Caco-2 (cell line): Measurements from ENCODE around the gene PELI2. TPM values are rescaled to one million over a fixed set of nuclear protein-coding genes. Genes with fewer than 3 reads are reported as not detected.

Experiments used
- BruUV-seq: library from RNA; stranded (reverse); fragments of 400-500 nt; replicated peaks from 2 replicates; lab custom pipeline; 2021; lab: Mats Ljungman, UMichigan
- CTCF ChIA-PET: fragments of 300-600 bp; sonication (Branson Sonifier 250); formaldehyde crosslinking; loops from one replicate; lab custom pipeline; 2022; ENCODE audit warnings: antibody characterized with exemption; lab: Charles Lee
- POLR2A ChIA-PET: fragments of 300-600 bp; sonication (Branson Sonifier 250); formaldehyde crosslinking; loops from one replicate; lab custom pipeline; 2022; ENCODE audit warnings: antibody characterized with exemption; lab: Charles Lee
- DNase-seq, 2 experiments: peaks; one replicate each; pipeline versions ENCODE4 v3.0.0 to v3.0.0-alpha.2; 2020 to 2022
- H3K27me3 ChIP-seq: replicated peaks from 2 replicates; pipeline ENCODE4 v1.6.0; 2011; ENCODE audit warnings: low read length; ENCODE audit not compliant: control insufficient read depth, insufficient read depth
- H3K36me3 ChIP-seq: 2 replicates; pipeline ENCODE4 v1.5.1; 2011; ENCODE audit warnings: low read length; ENCODE audit not compliant: control insufficient read depth, insufficient read depth
- H3K4me1 ChIP-seq: fragments of 250-450 bp; sonication (Bioruptor Pico); 2 replicates; pipeline ENCODE4 v1.5.1; 2020; ENCODE audit warnings: mild to moderate bottlenecking
- H3K4me3 ChIP-seq: 2 replicates; pipeline ENCODE4 v1.5.1; 2011; ENCODE audit warnings: low read depth, mild to moderate bottlenecking, control low read depth, low read length
- H3K9me3 ChIP-seq: fragments of 250-450 bp; sonication (Bioruptor Pico); 2 replicates; pipeline ENCODE4 v1.5.1; 2020; ENCODE audit warnings: mild to moderate bottlenecking, moderate library complexity
- H3K27ac Mint-ChIP-seq: one replicate; pipeline ENCODE4 v1.8.0; 2022; ENCODE audit warnings: mixed read lengths; ENCODE audit not compliant: unreplicated experiment
- H3K27me3 Mint-ChIP-seq: one replicate; pipeline ENCODE4 v1.8.0; 2022; ENCODE audit warnings: mixed read lengths; ENCODE audit not compliant: insufficient read depth, unreplicated experiment
- H3K36me3 Mint-ChIP-seq: one replicate; pipeline ENCODE4 v1.8.0; 2022; ENCODE audit warnings: mild to moderate bottlenecking, mixed read lengths; ENCODE audit not compliant: insufficient read depth, unreplicated experiment
- H3K4me1 Mint-ChIP-seq: one replicate; pipeline ENCODE4 v1.8.0; 2022; ENCODE audit warnings: low read depth, mixed read lengths; ENCODE audit not compliant: unreplicated experiment
- H3K4me3 Mint-ChIP-seq: one replicate; pipeline ENCODE4 v1.8.0; 2022; ENCODE audit warnings: mild to moderate bottlenecking, moderate library complexity, mixed read lengths; ENCODE audit not compliant: unreplicated experiment
- H3K9me3 Mint-ChIP-seq: one replicate; pipeline ENCODE4 v1.8.0; 2022; ENCODE audit warnings: mixed read lengths; ENCODE audit not compliant: unreplicated experiment
- CTCF ChIP-seq, 2 experiments: fragments of 200-600 bp in 1 of 2; IDR thresholded peaks; 1 replicate in 1 of 2; 2 replicates in 1 of 2; pipeline versions ENCODE4 v1.5.1 to v1.8.0; 2011 to 2022; ENCODE audit warnings: antibody characterized with exemption in 1 of 2, control low read depth in 1 of 2, inconsistent platforms in 1 of 2, low read depth in 1 of 2, low read length in 1 of 2, mild to moderate bottlenecking in 1 of 2, moderate library complexity in 1 of 2; ENCODE audit not compliant: insufficient read depth in 1 of 2, severe bottlenecking in 1 of 2, unreplicated experiment in 1 of 2
- intact Hi-C: fragments of 100-400 bp; cut with micrococcal nuclease; formaldehyde crosslinking; loops from one replicate; pipeline ENCODE4 v1.10.0; 2022; ENCODE audit not compliant: unreplicated experiment
- total RNA-seq: library from RNA; stranded (reverse); gene quantifications from 2 replicates; pipeline ENCODE4 v1.2.3, GENCODE V29; 2022

PELI2 gene
- total RNA-seq, 1 experiment from 2014 or later: 8.5 TPM

DNA sequence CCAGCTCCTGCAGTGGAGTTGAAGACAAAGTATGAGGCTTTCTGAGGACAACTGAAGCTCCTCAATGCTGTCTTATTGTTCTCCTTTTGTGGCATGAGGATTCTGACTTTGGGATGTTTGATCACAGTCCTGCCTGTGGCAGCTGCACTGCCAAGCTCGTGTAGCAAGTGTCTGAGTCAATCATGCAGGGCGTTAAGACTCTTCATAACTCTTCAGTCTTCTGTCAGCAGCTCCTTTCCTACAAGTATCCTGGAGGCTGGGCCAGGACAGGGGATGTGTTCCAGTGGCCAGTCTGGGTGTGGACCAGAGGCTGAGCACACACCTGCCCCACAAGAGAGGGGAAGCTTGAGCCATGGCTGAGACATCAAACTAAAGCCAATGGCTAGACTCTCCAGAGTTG, 94.3 kb downstream of the PELI2 start:
- H3K27ac Mint-ChIP-seq: no peak overlapping the region
- Histone ChIP-seq H3K4me1 (no peaks in the 10 kb centered on the region), H3K9me3 (no peaks in the 10 kb centered on the region), H3K36me3 (no peaks in the 10 kb centered on the region), H3K27me3 (no peaks in the 10 kb centered on the region), H3K4me3 (no peak overlapping the region)
- no peaks in the 10 kb centered on the region for H3K36me3 Mint-ChIP-seq
- no peaks in the 10 kb centered on the region for H3K9me3 Mint-ChIP-seq
- no TSS peak for BruUV-seq
- CTCF ChIA-PET: interaction anchor here (0.5 kb wide), 1 partner anchor 133 kb away, joined by 6 read pairs; no protein-coding TSS in a partner anchor
- no peak for DNase-seq
- POLR2A ChIA-PET: no interaction called here
- TF ChIP-seq CTCF (IDR thresholded peaks at IDR 0.05; ENCODE audit: insufficient read depth in 1 of 2, low read depth in 1 of 2, low read length in 1 of 2, severe bottlenecking in 1 of 2, unreplicated experiment in 1 of 2): no peak
- no peaks in the 10 kb centered on the region for H3K27me3 Mint-ChIP-seq
- intact Hi-C loops: no loop called here
- no peaks in the 10 kb centered on the region for H3K4me1 Mint-ChIP-seq
- H3K4me3 Mint-ChIP-seq: no peak overlapping the region

- BruUV-seq: no TSS peak
- no peak for TF ChIP-seq CTCF (IDR thresholded peaks at IDR 0.05; ENCODE audit: insufficient read depth in 1 of 2, low read depth in 1 of 2, low read length in 1 of 2, severe bottlenecking in 1 of 2, unreplicated experiment in 1 of 2)
Measured at GRCh38 chr14:56213306-56213705, 95.1 kb downstream of the PELI2 start.

DNA sequence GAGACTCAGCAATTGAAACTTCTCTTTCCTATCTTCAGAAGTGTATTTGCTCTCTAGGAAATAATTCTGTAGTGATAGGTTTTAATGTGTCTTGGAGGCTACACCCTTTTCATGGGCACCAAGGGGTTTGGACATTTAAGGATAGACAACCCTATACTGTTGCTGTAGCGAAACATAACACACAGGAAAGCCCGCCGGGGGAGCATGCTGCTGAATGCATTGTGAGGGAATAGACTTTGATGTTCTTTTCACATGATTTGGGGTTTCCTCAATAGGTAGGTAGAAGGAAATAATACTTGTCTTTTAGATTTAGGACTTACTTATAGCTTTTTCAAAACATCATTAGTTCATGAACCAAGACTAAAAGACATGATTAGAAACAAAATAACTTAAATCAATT, 97.0 kb downstream of the PELI2 start:
- H3K27me3 Mint-ChIP-seq: no peaks in the 10 kb centered on the region

More at GRCh38 chr14:56213306-56213705, 95.1 kb downstream of the PELI2 start:
- H3K4me3 Mint-ChIP-seq: no peak overlapping the region
- H3K36me3 ChIP-seq: no peaks in the 10 kb centered on the region
- no peaks in the 10 kb centered on the region for H3K36me3 Mint-ChIP-seq
- H3K27me3 Mint-ChIP-seq: no peaks in the 10 kb centered on the region
- H3K4me1 ChIP-seq: no peaks in the 10 kb centered on the region
- no peak for DNase-seq
- H3K9me3 Mint-ChIP-seq: no peaks in the 10 kb centered on the region
- no peaks in the 10 kb centered on the region for H3K4me1 Mint-ChIP-seq
- H3K27ac Mint-ChIP-seq: no peak overlapping the region
- no peaks in the 10 kb centered on the region for H3K9me3 ChIP-seq
- intact Hi-C loops: no loop called here
- H3K27me3 ChIP-seq: no peaks in the 10 kb centered on the region
- H3K4me3 ChIP-seq: no peak overlapping the region
- ChIA-PET CTCF (no interaction called here), POLR2A (no interaction called here)

More for the DNA sequence above, 97.0 kb downstream of the PELI2 start:
- no peaks in the 10 kb centered on the region for H3K9me3 Mint-ChIP-seq
- no peak overlapping the region for H3K4me3 Mint-ChIP-seq
- H3K36me3 Mint-ChIP-seq: no peaks in the 10 kb centered on the region
- POLR2A ChIA-PET: no interaction called here
- no peak for DNase-seq
- no TSS peak for BruUV-seq
- no peaks in the 10 kb centered on the region for H3K4me1 Mint-ChIP-seq
- H3K4me3 ChIP-seq: no peak overlapping the region
- TF ChIP-seq CTCF (IDR thresholded peaks at IDR 0.05; ENCODE audit: insufficient read depth in 1 of 2, low read depth in 1 of 2, low read length in 1 of 2, severe bottlenecking in 1 of 2, unreplicated experiment in 1 of 2): no peak
- H3K36me3 ChIP-seq: no peaks in the 10 kb centered on the region
- no peaks in the 10 kb centered on the region for H3K27me3 ChIP-seq
- no peaks in the 10 kb centered on the region for H3K9me3 ChIP-seq
- CTCF ChIA-PET: no interaction called here
- H3K4me1 ChIP-seq: no peaks in the 10 kb centered on the region
- H3K27ac Mint-ChIP-seq: no peak overlapping the region
- intact Hi-C loops: no loop called here
